Type B pancreatic cell (in vitro differentiated cells): ENCODE measurements around the gene TAP2. TPM values are rescaled to one million over a fixed set of nuclear protein-coding genes. Genes with fewer than 3 reads are reported as not detected.

ENCODE experiments used
- DNase-seq: peaks from one replicate; pipeline ENCODE4 v3.0.0; 2021; ENCODE audit warnings: mixed read lengths; ENCODE audit not compliant: unreplicated experiment; ENCODE audit errors: extremely low spot score
- H3K27ac Mint-ChIP-seq: 2 replicates; pipeline ENCODE4 v1.8.0; 2021; ENCODE audit warnings: mild to moderate bottlenecking, mixed read lengths
- H3K27me3 Mint-ChIP-seq: 2 replicates; pipeline ENCODE4 v1.8.0; 2021; ENCODE audit warnings: mixed read lengths
- H3K36me3 Mint-ChIP-seq: 2 replicates; pipeline ENCODE4 v1.8.0; 2021; ENCODE audit warnings: mixed read lengths
- H3K4me1 Mint-ChIP-seq: one replicate; pipeline ENCODE4 v1.8.0; 2021; ENCODE audit warnings: mixed read lengths; ENCODE audit not compliant: unreplicated experiment
- H3K4me3 Mint-ChIP-seq: 2 replicates; pipeline ENCODE4 v1.8.0; 2021; ENCODE audit warnings: mild to moderate bottlenecking, mixed read lengths
- H3K9me3 Mint-ChIP-seq: 2 replicates; pipeline ENCODE4 v1.8.0; 2021; ENCODE audit warnings: mixed read lengths
- CTCF ChIP-seq: fragments of 200-600 bp; sonication (generic); conservative IDR thresholded peaks from 2 replicates; pipeline ENCODE4 v1.5.0; 2021; ENCODE audit warnings: antibody characterized with exemption, mild to moderate bottlenecking
- total RNA-seq: library from RNA; stranded (reverse); gene quantifications from 2 replicates; pipeline ENCODE4 v1.2.1, GENCODE V29; 2021; ENCODE audit warnings: low replicate concordance

Gene TAP2
- total RNA-seq, 1 donor from 2014 or later = 22.0 TPM

GRCh38 chr6:32816746-32817204 lies 21.8 kb downstream of the TAP2 start, which contains the start of gene HLA-DOB:
TSS of gene HLA-DOB (minus strand) at chr6:32817002. CDS start at chr6:32816951, 51 bp downstream.
- no peak for TF ChIP-seq CTCF
- H3K4me3 Mint-ChIP-seq = peak within 1 kb of the TSS; percentile 65
- H3K27me3 Mint-ChIP-seq = peaks cover 18% of the 10 kb centered on the region
- DNase-seq = no peak
- H3K9me3 Mint-ChIP-seq = peaks cover 8% of the 10 kb centered on the region
- H3K27ac Mint-ChIP-seq = peak within 1 kb of the TSS; percentile 99
- H3K36me3 Mint-ChIP-seq = no peaks in the 10 kb centered on the region
- no peaks in the 10 kb centered on the region for H3K4me1 Mint-ChIP-seq

- Mint-ChIP-seq H3K4me1 (no peaks in the 10 kb centered on the region), H3K4me3 (peak overlapping the region; percentile 65), H3K27me3 (peaks cover 18% of the 10 kb centered on the region), H3K9me3 (peaks cover 8% of the 10 kb centered on the region), H3K27ac (peak overlapping the region; percentile 99), H3K36me3 (no peaks in the 10 kb centered on the region)
- no peak for TF ChIP-seq CTCF
- DNase-seq = no peak
These were observed 22.5 kb downstream of the TAP2 start for GRCh38 chr6:32815996-32816395.

GRCh38 chr6:32815115-32815514 lies 23.4 kb downstream of the TAP2 start:
- H3K9me3 Mint-ChIP-seq = peaks cover 8% of the 10 kb centered on the region
- H3K4me3 Mint-ChIP-seq = no peak overlapping the region
- no peak for TF ChIP-seq CTCF
- H3K27me3 Mint-ChIP-seq = peaks cover 22% of the 10 kb centered on the region
- H3K27ac Mint-ChIP-seq = peak overlapping the region; percentile 99
- no peak for DNase-seq
- no peaks in the 10 kb centered on the region for H3K36me3 Mint-ChIP-seq
- H3K4me1 Mint-ChIP-seq = no peaks in the 10 kb centered on the region

GRCh38 chr6:32814145-32814544 lies 24.4 kb downstream of the TAP2 start:
- TF ChIP-seq CTCF = no peak
- Mint-ChIP-seq H3K36me3 (no peaks in the 10 kb centered on the region), H3K4me3 (no peak overlapping the region), H3K27ac (no peak overlapping the region), H3K27me3 (peaks cover 22% of the 10 kb centered on the region), H3K9me3 (peaks cover 8% of the 10 kb centered on the region), H3K4me1 (no peaks in the 10 kb centered on the region)
- DNase-seq = no peak

GRCh38 chr6:32809171-32809570 lies 29.4 kb downstream of the TAP2 start:
- Mint-ChIP-seq H3K9me3 (no peaks in the 10 kb centered on the region), H3K27ac (no peak overlapping the region), H3K27me3 (peaks cover 48% of the 10 kb centered on the region), H3K4me3 (no peak overlapping the region), H3K36me3 (no peaks in the 10 kb centered on the region), H3K4me1 (no peaks in the 10 kb centered on the region)
- TF ChIP-seq CTCF = no peak
- DNase-seq = no peak
